HepG2 (cell line): ENCODE results near the gene PCDHGB3. TPM values are rescaled to one million over a fixed set of nuclear protein-coding genes. Genes with fewer than 3 reads are reported as not detected.
A peak's percentile ranks its signal among the peaks of the same experiment; 100 is the strongest.

ENCODE experiments used
- HMGXB4 ChIP-seq, 2 experiments: sonication (generic) in 1 of 2; formaldehyde crosslinking in 1 of 2; IDR thresholded peaks; 2 replicates each; pipeline versions ENCODE4 v1.4.0 to v1.6.1; 2018 to 2020; ENCODE audit warnings: missing genetic modification reagents in 2 of 2, borderline replicate concordance in 1 of 2, low read depth in 1 of 2, mild to moderate bottlenecking in 1 of 2, missing biosample characterization in 1 of 2
- MAX ChIP-seq: IDR thresholded peaks from 2 replicates; pipeline ENCODE4 v1.6.1; 2012; ENCODE audit warnings: inconsistent platforms
- NFYB ChIP-seq: sonication (generic); formaldehyde crosslinking; IDR thresholded peaks from 2 replicates; pipeline ENCODE4 v1.4.0; 2020; ENCODE audit warnings: missing genetic modification reagents
- NKX3-1 ChIP-seq: sonication (generic); formaldehyde crosslinking; IDR thresholded peaks from 2 replicates; pipeline ENCODE4 v1.5.0; 2020; ENCODE audit warnings: missing genetic modification reagents
- POLR2A ChIP-seq, 2 experiments: IDR thresholded peaks; 2 replicates each; pipeline ENCODE4 v1.6.1; 2011; ENCODE audit warnings: low read depth in 2 of 2, low read length in 2 of 2, mild to moderate bottlenecking in 1 of 2, moderate library complexity in 1 of 2; ENCODE audit not compliant: insufficient read depth in 1 of 2
- RAD21 ChIP-seq: fragments of 450-650 bp; formaldehyde crosslinking; IDR thresholded peaks from 2 replicates; pipeline ENCODE4 v1.5.0; 2020; ENCODE audit warnings: mild to moderate bottlenecking
- SALL1 ChIP-seq: sonication (generic); formaldehyde crosslinking; IDR thresholded peaks from 2 replicates; pipeline ENCODE4 v1.8.0; 2022; ENCODE audit warnings: mild to moderate bottlenecking, missing genetic modification reagents
- SAP130 ChIP-seq: IDR thresholded peaks from 2 replicates; pipeline ENCODE4 v1.6.1; 2016; ENCODE audit warnings: low read depth
- SOX6 ChIP-seq, 2 experiments: fragments of 450-650 bp in 1 of 2; sonication (generic) in 1 of 2; formaldehyde crosslinking in 1 of 2; IDR thresholded peaks; 2 replicates each; pipeline versions ENCODE4 v1.4.0 to v1.6.1; 2017 to 2020; ENCODE audit warnings: antibody characterized with exemption in 1 of 2, mild to moderate bottlenecking in 1 of 2, missing genetic modification reagents in 1 of 2
- TFDP1 ChIP-seq: IDR thresholded peaks from 2 replicates; pipeline ENCODE4 v1.6.1; 2016; ENCODE audit warnings: missing compliant biosample characterization, missing genetic modification reagents, borderline replicate concordance
- YY1 ChIP-seq: IDR thresholded peaks from 2 replicates; pipeline ENCODE4 v1.6.1; 2011; ENCODE audit warnings: low read length, low read depth, moderate library complexity, mild to moderate bottlenecking; ENCODE audit not compliant: insufficient read depth, insufficient replicate concordance
- ZBTB37 ChIP-seq: sonication (generic); formaldehyde crosslinking; IDR thresholded peaks from 2 replicates; pipeline ENCODE4 v1.4.0; 2020; ENCODE audit warnings: mild to moderate bottlenecking, missing genetic modification reagents
- ZBTB43 ChIP-seq: sonication (generic); formaldehyde crosslinking; conservative IDR thresholded peaks from 2 replicates; pipeline ENCODE4 v1.4.0; 2020; ENCODE audit warnings: missing genetic modification reagents
- ZNF235 ChIP-seq: sonication (generic); formaldehyde crosslinking; IDR thresholded peaks from 2 replicates; pipeline ENCODE4 v1.8.1; 2023; ENCODE audit warnings: mild to moderate bottlenecking, missing genetic modification reagents, borderline replicate concordance
- ZNF501 ChIP-seq: sonication (generic); formaldehyde crosslinking; IDR thresholded peaks from 2 replicates; pipeline ENCODE4 v1.5.1; 2020; ENCODE audit warnings: mild to moderate bottlenecking, moderate library complexity, missing genetic modification reagents
- ZNF547 ChIP-seq: sonication (generic); formaldehyde crosslinking; IDR thresholded peaks from 2 replicates; pipeline ENCODE4 v1.5.1; 2020; ENCODE audit warnings: mild to moderate bottlenecking, missing genetic modification reagents
- ZNF574 ChIP-seq: sonication (generic); formaldehyde crosslinking; IDR thresholded peaks from 2 replicates; pipeline ENCODE4 v1.4.0; 2020; ENCODE audit warnings: missing genetic modification reagents
- ZNF616 ChIP-seq: sonication (generic); formaldehyde crosslinking; IDR thresholded peaks from 2 replicates; pipeline ENCODE4 v1.5.0; 2020; ENCODE audit warnings: low read depth, mild to moderate bottlenecking, missing genetic modification reagents
- polyA plus RNA-seq, 8 experiments: library from polyadenylated mRNA; depleted of rRNA in 3 of 8; stranded (reverse) in 7 of 8; unstranded in 1 of 8; fragments of >200 nt; fragmentation: Illumina TruSeq in 4 of 8; extraction: Trizol in 4 of 8; gene quantifications; 2 replicates each; pipeline versions ENCODE4 v1.2.1 to v1.2.3, GENCODE V29; 2011 to 2016; ENCODE audit warnings: low read depth in 4 of 8, missing spikeins in 1 of 8, mixed read lengths in 1 of 8; ENCODE audit not compliant: insufficient read depth in 1 of 8
- total RNA-seq, 5 experiments: library from RNA; depleted of rRNA; stranded (reverse); fragments of >200 nt; fragmentation: Illumina TruSeq; extraction: Trizol; gene quantifications; 2 replicates each; pipeline ENCODE4 v1.2.3, GENCODE V29; 2016; ENCODE audit warnings: low read depth in 1 of 5

The PCDHGB3 gene
- total and polyA plus RNA-seq, 2 of the 13 experiments (the other 11 are each of a cell fraction or from before 2014, with no cell fraction given): 0.40 to 0.44 TPM

- TF ChIP-seq ZBTB43: no peak
- no peak for TF ChIP-seq NKX3-1 (CRISPR knock-in tag)
- peak; percentile 32; the same call in 1 of the 2 replicates for TF ChIP-seq SAP130
- TF ChIP-seq RAD21: 0 out of 2 replicates have a peak, but pooled peaks have one; percentile 24
- peak in 1 of 2 experiments; percentile 39; a peak in 1 of 4 replicates for TF ChIP-seq POLR2A (IDR thresholded peaks at IDR 0.05; ENCODE audit: insufficient read depth in 1 of 2, low read depth in 2 of 2, low read length in 2 of 2)
- no peak for TF ChIP-seq YY1
- 0 out of 2 replicates have a peak, but pooled peaks have one; percentile 50 for TF ChIP-seq ZNF547 (CRISPR knock-in tag)
- no peak for TF ChIP-seq ZBTB37 (CRISPR knock-in tag)
- no peak for TF ChIP-seq SOX6 (IDR thresholded peaks at IDR 0.05)
- 0 out of 2 replicates have a peak, but pooled peaks have one; percentile 26 for TF ChIP-seq SOX6 (CRISPR knock-in tag; IDR thresholded peaks at IDR 0.05)
- TF ChIP-seq ZNF616: no peak
- peak; percentile 39; the same call in 1 of the 2 replicates for TF ChIP-seq MAX
- TF ChIP-seq ZNF235 (CRISPR knock-in tag): no peak
- TF ChIP-seq TFDP1: peak; percentile 64; the same call in 1 of the 2 replicates
- peak; percentile 41; the same call in 1 of the 2 replicates for TF ChIP-seq SALL1 (CRISPR knock-in tag)
- 0 out of 2 replicates have a peak, but pooled peaks have one; percentile 9 for TF ChIP-seq NFYB (CRISPR knock-in tag)
- peak; percentile 37; the same call in 1 of the 2 replicates for TF ChIP-seq ZNF574 (CRISPR knock-in tag)
- TF ChIP-seq HMGXB4 (CRISPR knock-in tag; IDR thresholded peaks at IDR 0.05; ENCODE audit: borderline replicate concordance in 1 of 2, low read depth in 1 of 2): peak; percentile 63 to 77
- 0 out of 2 replicates have a peak, but pooled peaks have one; percentile 39 for TF ChIP-seq ZNF501
Observed at GRCh38 chr5:141326088-141326854, 43.8 kb upstream of the PCDHGB3 start (continued).
